ENCODE measurements around the gene SUPT3H.

Gene SUPT3H

DNA sequence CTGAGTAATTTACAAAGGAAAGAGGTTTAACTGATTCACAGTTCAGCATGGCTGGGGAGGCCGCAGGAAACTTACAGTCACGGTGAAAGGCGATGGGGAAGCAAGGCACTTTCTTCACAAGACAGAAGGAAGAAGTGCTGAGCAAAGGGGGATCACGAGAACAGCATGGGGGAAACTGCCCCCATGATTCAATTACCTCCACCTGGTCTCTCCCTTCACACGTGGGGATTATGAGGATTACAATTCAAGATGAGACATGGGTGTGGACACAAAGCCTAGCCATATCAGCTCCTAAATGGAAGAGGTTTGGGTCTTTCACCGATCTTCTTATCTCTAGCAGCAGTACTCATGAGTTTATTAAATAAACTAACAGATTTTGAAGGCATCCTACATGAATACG is 202.5 kb downstream of the SUPT3H start:
- H3K4me3 ChIP-seq (ENCODE audit: low read depth, low read length): no peak overlapping the region
- TF ChIP-seq, protein P1, sequence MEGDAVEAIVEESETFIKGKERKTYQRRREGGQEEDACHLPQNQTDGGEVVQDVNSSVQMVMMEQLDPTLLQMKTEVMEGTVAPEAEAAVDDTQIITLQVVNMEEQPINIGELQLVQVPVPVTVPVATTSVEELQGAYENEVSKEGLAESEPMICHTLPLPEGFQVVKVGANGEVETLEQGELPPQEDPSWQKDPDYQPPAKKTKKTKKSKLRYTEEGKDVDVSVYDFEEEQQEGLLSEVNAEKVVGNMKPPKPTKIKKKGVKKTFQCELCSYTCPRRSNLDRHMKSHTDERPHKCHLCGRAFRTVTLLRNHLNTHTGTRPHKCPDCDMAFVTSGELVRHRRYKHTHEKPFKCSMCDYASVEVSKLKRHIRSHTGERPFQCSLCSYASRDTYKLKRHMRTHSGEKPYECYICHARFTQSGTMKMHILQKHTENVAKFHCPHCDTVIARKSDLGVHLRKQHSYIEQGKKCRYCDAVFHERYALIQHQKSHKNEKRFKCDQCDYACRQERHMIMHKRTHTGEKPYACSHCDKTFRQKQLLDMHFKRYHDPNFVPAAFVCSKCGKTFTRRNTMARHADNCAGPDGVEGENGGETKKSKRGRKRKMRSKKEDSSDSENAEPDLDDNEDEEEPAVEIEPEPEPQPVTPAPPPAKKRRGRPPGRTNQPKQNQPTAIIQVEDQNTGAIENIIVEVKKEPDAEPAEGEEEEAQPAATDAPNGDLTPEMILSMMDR (IDR thresholded peaks at IDR 0.05; ENCODE audit: control insufficient read depth, extremely low read depth, insufficient read depth): no peak
- no peak for DNase-seq (ENCODE audit: low read depth)

DNA sequence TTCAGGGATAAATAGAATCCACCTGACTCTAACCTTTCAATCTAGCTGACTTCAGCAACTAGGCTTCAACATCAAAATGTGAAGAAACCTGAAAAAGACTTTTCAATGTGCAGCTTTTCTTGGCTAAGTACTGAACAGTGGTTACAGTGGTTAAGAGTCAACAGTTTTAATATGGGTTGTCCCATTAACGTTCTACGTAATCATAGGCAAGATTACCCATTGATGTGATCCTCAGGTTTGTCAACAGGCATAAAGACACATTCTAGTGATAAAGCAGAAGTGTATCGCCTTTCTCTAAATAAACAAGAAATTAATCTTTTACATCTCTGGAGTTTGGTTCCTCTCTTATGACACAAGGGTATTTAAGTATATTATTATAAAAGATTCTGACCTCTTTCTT is 203.7 kb downstream of the SUPT3H start:
- TF ChIP-seq, protein P1 (IDR thresholded peaks at IDR 0.05; ENCODE audit: control insufficient read depth, extremely low read depth, insufficient read depth): no peak
- DNase-seq (ENCODE audit: low read depth): no peak
- H3K4me3 ChIP-seq (ENCODE audit: low read depth, low read length): no peak overlapping the region

DNA sequence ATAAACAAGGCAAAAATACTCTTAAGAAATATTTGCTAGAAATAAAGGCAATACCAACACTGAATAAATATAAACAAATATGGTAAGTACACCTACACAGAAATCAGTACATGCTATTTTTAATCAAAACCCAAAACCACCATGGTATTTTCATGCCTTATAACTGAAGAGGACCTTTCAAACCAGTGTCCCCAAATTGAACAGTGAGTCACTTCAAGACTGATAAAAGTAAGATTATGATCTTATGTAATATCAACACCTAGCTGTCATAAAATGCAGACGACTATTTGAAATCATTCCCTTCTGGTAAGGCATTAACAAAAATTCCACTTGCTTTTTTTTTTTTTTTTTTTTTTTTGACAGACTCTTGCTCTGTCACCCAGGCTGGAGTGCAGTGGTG is 206.4 kb downstream of the SUPT3H start:
- TF ChIP-seq, protein P1 (IDR thresholded peaks at IDR 0.05; ENCODE audit: control insufficient read depth, extremely low read depth, insufficient read depth): no peak
- DNase-seq (ENCODE audit: low read depth): no peak
- no peak overlapping the region for H3K4me3 ChIP-seq (ENCODE audit: low read depth, low read length)

DNA sequence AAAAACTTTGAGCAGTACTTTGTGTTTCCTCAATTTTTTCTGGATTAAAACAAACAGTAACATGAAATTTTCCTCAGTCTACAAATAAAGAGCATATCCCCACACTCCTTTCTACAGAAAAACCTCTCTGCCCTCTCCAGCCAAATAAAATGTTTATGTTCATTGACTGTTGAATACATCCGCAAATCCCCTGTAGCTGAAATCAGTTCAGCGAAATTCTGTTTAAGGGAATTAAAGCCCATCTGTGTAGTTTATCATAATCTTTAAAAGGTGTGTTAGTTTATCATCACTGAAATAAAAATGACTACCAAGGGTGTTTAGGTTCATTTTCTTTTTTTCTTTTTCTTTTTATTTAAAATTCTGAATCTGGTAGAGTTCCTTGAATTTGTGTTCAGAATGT is 207.4 kb downstream of the SUPT3H start:
- no peak for DNase-seq (ENCODE audit: low read depth)
- TF ChIP-seq, protein P1 (IDR thresholded peaks at IDR 0.05; ENCODE audit: control insufficient read depth, extremely low read depth, insufficient read depth): no peak
- H3K4me3 ChIP-seq (ENCODE audit: low read depth, low read length): no peak overlapping the region

DNA sequence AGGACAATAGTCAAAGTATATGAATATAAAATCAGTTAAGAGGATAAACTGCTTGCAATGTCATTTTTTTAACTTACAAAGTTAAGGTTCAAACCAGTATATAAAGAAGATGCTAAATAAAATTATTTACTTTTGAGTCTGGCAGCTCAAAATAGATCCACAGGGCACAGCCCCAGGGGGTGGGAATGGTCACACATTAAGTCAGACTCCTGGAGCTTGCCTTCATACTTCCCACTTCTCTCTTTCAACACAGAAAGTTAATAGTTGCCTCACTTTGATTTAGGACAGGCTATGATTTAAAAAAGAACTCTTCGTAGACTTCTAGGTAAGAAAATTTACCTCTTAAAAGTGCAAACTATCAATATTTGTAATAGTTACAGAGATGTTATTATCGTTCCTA is 207.9 kb downstream of the SUPT3H start:
- TF ChIP-seq, protein P1 (IDR thresholded peaks at IDR 0.05; ENCODE audit: control insufficient read depth, extremely low read depth, insufficient read depth): no peak
- no peak for DNase-seq (ENCODE audit: low read depth)
- H3K4me3 ChIP-seq (ENCODE audit: low read depth, low read length): no peak overlapping the region

DNA sequence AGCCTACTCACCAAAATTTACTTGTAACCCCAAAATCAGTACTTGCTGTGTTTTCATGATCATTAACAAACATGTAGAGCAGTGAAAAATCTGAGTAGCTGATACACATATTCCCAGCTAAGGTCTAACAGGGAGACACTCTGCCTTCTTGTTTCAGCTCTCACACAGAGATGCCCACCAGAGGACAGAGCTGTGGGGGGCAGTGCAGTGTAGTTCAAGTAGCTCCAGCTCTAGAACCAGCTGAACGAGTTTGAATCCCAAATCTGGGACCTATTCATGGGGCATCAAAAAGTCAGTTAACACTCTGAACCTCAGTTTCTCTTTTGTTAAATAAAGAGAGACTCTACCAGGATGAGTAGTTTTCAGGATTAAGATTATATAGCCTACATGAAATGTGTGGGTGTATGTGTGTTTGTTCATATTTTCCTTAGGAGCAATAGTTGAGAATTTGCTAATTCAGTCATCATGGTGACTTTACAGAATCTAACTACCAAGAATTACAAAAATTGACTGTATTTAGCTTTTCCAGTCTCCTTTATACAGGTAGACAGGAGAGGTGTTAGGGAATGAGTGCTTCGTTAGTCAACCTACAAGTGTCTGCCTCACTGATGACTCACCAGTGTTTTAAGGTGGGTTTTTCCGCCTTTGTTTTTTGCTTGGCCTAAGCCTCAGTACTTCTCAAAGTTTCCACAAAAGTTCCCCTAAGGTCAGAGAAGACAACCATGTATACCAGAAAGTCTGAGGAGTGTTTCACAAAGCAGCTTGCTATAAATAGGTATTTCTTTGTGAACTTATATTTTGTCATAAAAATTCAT is 213.6 kb downstream of the SUPT3H start:
- TF ChIP-seq, protein P1 (IDR thresholded peaks at IDR 0.05; ENCODE audit: control insufficient read depth, extremely low read depth, insufficient read depth): no peak
- H3K4me3 ChIP-seq (ENCODE audit: low read depth, low read length): no peak overlapping the region
- DNase-seq (ENCODE audit: low read depth): no peak

DNA sequence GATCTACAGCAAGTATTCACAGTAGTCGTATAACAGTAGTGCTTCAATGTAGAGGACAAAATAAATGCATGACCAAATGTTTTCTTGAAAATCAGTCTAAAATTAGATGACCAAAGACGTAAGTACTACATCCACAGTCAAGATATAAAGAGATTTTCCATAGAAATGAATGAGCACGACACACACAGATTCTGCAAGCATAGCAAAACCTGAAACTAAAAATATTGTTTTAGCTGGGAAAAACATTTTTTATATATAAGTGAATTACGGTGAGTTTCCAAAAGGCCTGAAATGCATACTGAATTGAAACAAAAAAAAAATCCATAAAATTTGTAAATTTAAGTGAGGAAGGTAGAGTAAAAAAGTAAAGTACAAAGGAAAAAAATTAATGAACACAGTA is 217.4 kb downstream of the SUPT3H start:
- DNase-seq (ENCODE audit: low read depth): no peak
- TF ChIP-seq, protein P1 (IDR thresholded peaks at IDR 0.05; ENCODE audit: control insufficient read depth, extremely low read depth, insufficient read depth): no peak
- H3K4me3 ChIP-seq (ENCODE audit: low read depth, low read length): no peak overlapping the region
